ENCODE measurements around the gene MOB3A.
A peak's percentile ranks its signal among the peaks of the same experiment; 100 is the strongest.

Gene MOB3A

DNA sequence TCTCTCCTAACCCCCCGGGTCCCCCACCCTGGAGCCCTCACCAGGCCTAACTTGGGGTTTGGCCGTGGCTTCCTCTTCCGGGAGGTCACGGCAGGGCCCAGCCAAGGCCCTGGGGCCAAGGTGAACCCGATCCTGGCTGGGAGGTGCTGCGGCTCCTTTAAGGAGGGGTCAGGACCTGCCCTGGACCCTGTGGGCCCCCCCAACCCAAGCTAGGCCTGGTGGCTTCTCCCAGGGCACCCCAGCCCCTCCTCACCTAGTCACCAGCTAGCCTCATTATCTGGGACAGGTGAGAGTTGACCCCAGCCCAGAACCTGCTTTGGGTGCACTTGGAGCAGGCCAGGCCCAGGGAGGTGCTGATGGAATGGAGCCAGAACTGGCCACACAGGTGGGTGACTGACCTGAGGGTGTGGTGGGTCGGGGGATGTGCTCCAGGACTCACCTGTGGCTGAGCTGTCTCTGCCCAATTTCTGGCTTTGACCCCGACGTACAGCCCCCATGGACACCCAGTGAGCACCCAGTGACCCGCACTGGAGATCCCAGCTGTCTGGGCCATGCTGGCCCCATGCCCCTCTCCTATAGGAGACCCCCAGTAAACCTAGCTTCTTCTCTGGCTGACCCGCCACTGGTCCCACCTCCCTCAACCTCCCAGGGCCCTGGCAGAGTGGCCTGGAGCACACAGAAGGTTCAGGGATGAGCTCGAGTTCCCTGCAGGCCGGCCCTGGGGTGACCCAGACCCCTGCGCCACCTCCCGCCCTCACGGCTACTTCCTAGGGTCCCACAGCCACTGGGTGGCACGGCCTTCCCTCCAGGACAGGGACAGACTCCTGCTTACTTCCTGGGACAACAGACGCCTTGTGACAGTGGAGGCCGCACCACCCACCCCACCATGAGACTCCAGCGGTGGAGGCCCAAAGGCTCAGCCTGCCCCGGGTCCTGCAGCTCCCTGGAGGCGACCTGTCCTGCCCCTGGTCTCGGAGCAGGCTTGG lies 38.3 kb downstream of the MOB3A start:
- TF ChIP-seq, protein P1, sequence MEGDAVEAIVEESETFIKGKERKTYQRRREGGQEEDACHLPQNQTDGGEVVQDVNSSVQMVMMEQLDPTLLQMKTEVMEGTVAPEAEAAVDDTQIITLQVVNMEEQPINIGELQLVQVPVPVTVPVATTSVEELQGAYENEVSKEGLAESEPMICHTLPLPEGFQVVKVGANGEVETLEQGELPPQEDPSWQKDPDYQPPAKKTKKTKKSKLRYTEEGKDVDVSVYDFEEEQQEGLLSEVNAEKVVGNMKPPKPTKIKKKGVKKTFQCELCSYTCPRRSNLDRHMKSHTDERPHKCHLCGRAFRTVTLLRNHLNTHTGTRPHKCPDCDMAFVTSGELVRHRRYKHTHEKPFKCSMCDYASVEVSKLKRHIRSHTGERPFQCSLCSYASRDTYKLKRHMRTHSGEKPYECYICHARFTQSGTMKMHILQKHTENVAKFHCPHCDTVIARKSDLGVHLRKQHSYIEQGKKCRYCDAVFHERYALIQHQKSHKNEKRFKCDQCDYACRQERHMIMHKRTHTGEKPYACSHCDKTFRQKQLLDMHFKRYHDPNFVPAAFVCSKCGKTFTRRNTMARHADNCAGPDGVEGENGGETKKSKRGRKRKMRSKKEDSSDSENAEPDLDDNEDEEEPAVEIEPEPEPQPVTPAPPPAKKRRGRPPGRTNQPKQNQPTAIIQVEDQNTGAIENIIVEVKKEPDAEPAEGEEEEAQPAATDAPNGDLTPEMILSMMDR (IDR thresholded peaks at IDR 0.05; ENCODE audit: low read depth, low read length, poor library complexity, severe bottlenecking), result no peak
- no peak for TF ChIP-seq EZH2phosphoT487 (IDR thresholded peaks at IDR 0.05; ENCODE audit: borderline replicate concordance, low read length)

DNA sequence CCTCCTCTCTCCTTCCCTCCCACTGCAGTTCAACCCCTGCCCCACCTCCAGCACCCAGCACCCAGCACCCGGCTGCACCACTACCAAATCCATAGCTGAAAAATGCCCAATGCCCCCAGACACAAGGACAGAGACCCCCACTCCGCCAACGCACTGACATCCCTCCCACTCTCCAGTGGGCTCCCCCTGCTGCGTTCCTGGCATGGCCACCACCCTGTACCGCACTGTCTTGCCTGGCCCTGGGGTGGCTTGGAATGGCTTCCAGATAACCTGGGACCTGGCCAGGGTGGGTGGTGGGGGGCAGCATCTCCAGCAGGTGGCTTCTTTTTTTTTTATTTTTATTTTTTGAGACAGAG lies 39.3 kb downstream of the MOB3A start:
- Histone ChIP-seq H3K4me3 (ENCODE audit: low read length) (peak overlapping the region; percentile 44; the same call in 1 of the 2 replicates), H3K79me2 (ENCODE audit: control insufficient read depth, low read length) (peaks cover 22% of the 10 kb centered on the region), H3K4me1 (ENCODE audit: control insufficient read depth, low read length) (peaks cover 90% of the 10 kb centered on the region), H3K9me2 (replicated peaks; ENCODE audit: control insufficient read depth, low read length) (no peaks in the 10 kb centered on the region), H3K9me3 (ENCODE audit: control insufficient read depth, insufficient read depth, low read length) (no peaks in the 10 kb centered on the region), H3K36me3 (ENCODE audit: control insufficient read depth, low read length) (no peaks in the 10 kb centered on the region; the same call in 1 of the 2 replicates), H3K27me3 (ENCODE audit: control insufficient read depth, low read length) (no peaks in the 10 kb centered on the region), H3K4me2 (ENCODE audit: low read length) (peak overlapping the region; percentile 60), H3K27ac (ENCODE audit: low read depth, low read length) (peak overlapping the region; percentile 97), H3F3A (ENCODE audit: control insufficient read depth, insufficient read depth) (peaks cover 45% of the 10 kb centered on the region), H4K20me1 (ENCODE audit: control insufficient read depth, insufficient read depth, low read depth, low read length) (no peaks in the 10 kb centered on the region)
- TF ChIP-seq, protein P1 (IDR thresholded peaks at IDR 0.05; ENCODE audit: low read depth, low read length, poor library complexity, severe bottlenecking), result no peak

More for the DNA sequence above, 38.3 kb downstream of the MOB3A start:
- Histone ChIP-seq H3K27ac (ENCODE audit: low read depth, low read length) (peak overlapping the region; percentile 97), H3K4me2 (ENCODE audit: low read length) (peak overlapping the region; percentile 60; the same call in 1 of the 2 replicates), H3K9me2 (replicated peaks; ENCODE audit: control insufficient read depth, low read length) (no peaks in the 10 kb centered on the region), H3K27me3 (ENCODE audit: control insufficient read depth, low read length) (no peaks in the 10 kb centered on the region), H3K36me3 (ENCODE audit: control insufficient read depth, low read length) (no peaks in the 10 kb centered on the region; the same call in 1 of the 2 replicates), H4K20me1 (ENCODE audit: control insufficient read depth, insufficient read depth, low read depth, low read length) (no peaks in the 10 kb centered on the region), H3K4me3 (ENCODE audit: low read length) (no peak overlapping the region), H3K4me1 (ENCODE audit: control insufficient read depth, low read length) (peaks cover 90% of the 10 kb centered on the region), H3K79me2 (ENCODE audit: control insufficient read depth, low read length) (peaks cover 31% of the 10 kb centered on the region), H3F3A (ENCODE audit: control insufficient read depth, insufficient read depth) (peaks cover 40% of the 10 kb centered on the region), H3K9me3 (ENCODE audit: control insufficient read depth, insufficient read depth, low read length) (no peaks in the 10 kb centered on the region)

DNA sequence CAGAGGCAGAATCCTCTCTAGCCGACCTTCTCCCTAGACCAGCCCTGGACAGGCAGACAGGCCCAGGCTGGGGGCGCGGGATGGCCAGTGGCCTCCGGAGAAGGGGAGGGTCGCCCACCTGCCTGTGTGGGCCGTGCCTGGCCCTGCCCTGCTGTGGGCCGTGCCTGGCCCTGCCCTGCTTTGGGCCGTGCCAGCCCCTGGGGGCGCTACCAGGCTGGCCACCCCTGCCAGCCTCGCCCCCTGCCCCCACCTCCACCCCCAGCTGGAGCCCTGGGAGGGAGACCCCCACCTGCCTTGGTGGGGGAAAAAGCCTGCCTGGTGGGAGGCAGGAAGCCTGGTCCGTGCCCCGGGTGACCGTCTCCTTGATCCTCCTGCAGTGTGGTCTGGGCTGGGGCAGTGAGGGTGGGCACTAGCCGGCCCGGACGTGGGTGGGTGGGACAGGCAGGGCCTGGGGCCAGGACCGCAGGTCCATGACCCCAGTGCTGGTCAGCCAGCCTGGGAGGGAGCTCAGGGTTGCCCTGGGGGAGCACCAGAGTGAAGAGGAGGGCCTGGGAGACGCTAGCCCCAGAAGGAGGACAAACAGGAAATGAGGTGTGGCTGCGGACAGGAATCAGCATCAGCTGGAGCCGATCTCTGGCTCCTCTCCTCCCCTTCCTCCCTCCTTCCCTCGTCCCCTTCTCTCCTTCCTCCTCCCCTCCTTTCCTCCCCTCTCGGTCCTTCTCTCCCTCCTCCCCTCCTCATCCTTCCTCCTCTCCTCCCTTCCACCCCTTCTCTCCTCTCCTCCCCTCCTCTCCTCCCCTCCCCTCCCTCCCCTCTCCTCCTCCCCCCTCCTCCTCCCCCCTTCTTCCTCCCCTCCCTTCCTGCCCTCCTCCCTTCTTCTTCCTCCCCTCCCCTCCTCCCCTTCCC lies 39.9 kb downstream of the MOB3A start:
- Histone ChIP-seq H3K9me3 (ENCODE audit: control insufficient read depth, insufficient read depth, low read length) (no peaks in the 10 kb centered on the region), H3K27me3 (ENCODE audit: control insufficient read depth, low read length) (no peaks in the 10 kb centered on the region), H3K79me2 (ENCODE audit: control insufficient read depth, low read length) (peaks cover 22% of the 10 kb centered on the region), H3K36me3 (ENCODE audit: control insufficient read depth, low read length) (no peaks in the 10 kb centered on the region; the same call in 1 of the 2 replicates), H3K4me1 (ENCODE audit: control insufficient read depth, low read length) (peaks cover 96% of the 10 kb centered on the region), H3K4me2 (ENCODE audit: low read length) (peak overlapping the region; percentile 87), H4K20me1 (ENCODE audit: control insufficient read depth, insufficient read depth, low read depth, low read length) (no peaks in the 10 kb centered on the region), H3K27ac (ENCODE audit: low read depth, low read length) (peak overlapping the region; percentile 97), H3K4me3 (ENCODE audit: low read length) (peak overlapping the region; percentile 69), H3F3A (ENCODE audit: control insufficient read depth, insufficient read depth) (peaks cover 49% of the 10 kb centered on the region), H3K9me2 (replicated peaks; ENCODE audit: control insufficient read depth, low read length) (no peaks in the 10 kb centered on the region)
- no peak for TF ChIP-seq EZH2phosphoT487 (IDR thresholded peaks at IDR 0.05; ENCODE audit: borderline replicate concordance, low read length)
- TF ChIP-seq, protein P1 (IDR thresholded peaks at IDR 0.05; ENCODE audit: low read depth, low read length, poor library complexity, severe bottlenecking), result peak; percentile 46
